Neural cell (in vitro differentiated cells): Measurements from ENCODE around the gene ERLIN1. TPM values are rescaled to one million over a fixed set of nuclear protein-coding genes. Genes with fewer than 3 reads are reported as not detected.

Source experiments
- H2AFZ ChIP-seq: fragments of 200-600, 300-800 bp; sonication (generic), shearing (Covaris generic); 2 replicates; pipeline ENCODE4 v1.6.0; 2014; ENCODE audit warnings: low read depth, mild to moderate bottlenecking, antibody characterized with exemption, low read length, moderate library complexity
- H3F3A ChIP-seq: fragments of 200-600 bp; shearing (Covaris generic); 2 replicates; pipeline ENCODE4 v1.6.1; 2016; ENCODE audit warnings: mild to moderate bottlenecking, moderate library complexity, mixed read lengths, antibody characterized with exemption, low read length; ENCODE audit not compliant: insufficient read depth, poor library complexity, severe bottlenecking
- H3K27ac ChIP-seq: fragments of 200-600, 300-800 bp; sonication (generic), shearing (Covaris generic); 2 replicates; pipeline ENCODE4 v1.5.1; 2014; ENCODE audit warnings: mild to moderate bottlenecking, low read length, moderate library complexity
- H3K27me3 ChIP-seq: fragments of 300-800, 200-600 bp; sonication (generic), shearing (Covaris generic); 2 replicates; pipeline ENCODE4 v1.6.0; 2014; ENCODE audit warnings: mild to moderate bottlenecking, low read depth, low read length, moderate library complexity; ENCODE audit not compliant: insufficient read depth
- H3K36me3 ChIP-seq: fragments of 300-800, 200-600 bp; sonication (generic), shearing (Covaris generic); 2 replicates; pipeline ENCODE4 v1.5.1; 2014; ENCODE audit warnings: mild to moderate bottlenecking, antibody characterized with exemption, low read length, moderate library complexity; ENCODE audit not compliant: insufficient read depth
- H3K4me2 ChIP-seq: fragments of 300-800, 200-600 bp; sonication (generic), shearing (Covaris generic); 2 replicates; pipeline ENCODE4 v1.6.0; 2014; ENCODE audit warnings: mild to moderate bottlenecking, low read length
- H3K4me3 ChIP-seq: fragments of 300-800, 200-600 bp; sonication (generic), shearing (Covaris generic); 2 replicates; pipeline ENCODE4 v1.5.1; 2014; ENCODE audit warnings: mild to moderate bottlenecking, low read length, moderate library complexity
- H3K79me2 ChIP-seq: fragments of 200-600 bp; shearing (Covaris generic); replicated peaks from 2 replicates; pipeline ENCODE4 v1.6.0; 2014; ENCODE audit warnings: mild to moderate bottlenecking, low read length, moderate library complexity; ENCODE audit not compliant: insufficient read depth
- H3K9ac ChIP-seq: fragments of 300-800, 200-600 bp; sonication (generic), shearing (Covaris generic); 2 replicates; pipeline ENCODE4 v1.6.1; 2016; ENCODE audit warnings: mild to moderate bottlenecking, low read length, mixed read lengths
- H3K9me2 ChIP-seq: fragments of 200-600 bp; shearing (Covaris generic); 2 replicates; pipeline ENCODE4 v1.6.1; 2016; ENCODE audit warnings: mild to moderate bottlenecking, low read length, mixed read lengths; ENCODE audit not compliant: insufficient read depth
- H3K9me3 ChIP-seq: fragments of 200-600, 300-800 bp; sonication (generic), shearing (Covaris generic); 2 replicates; pipeline ENCODE4 v1.6.1; 2016; ENCODE audit warnings: mild to moderate bottlenecking, mixed run types, low read length, moderate library complexity, mixed read lengths
- H4K20me1 ChIP-seq: fragments of 200-600 bp; shearing (Covaris generic); 2 replicates; pipeline ENCODE4 v1.6.1; 2016; ENCODE audit warnings: mild to moderate bottlenecking, mixed run types; ENCODE audit not compliant: insufficient read depth
- EP300 ChIP-seq: fragments of 450-650 bp; conservative IDR thresholded peaks from 2 replicates; pipeline ENCODE4 v1.6.1; 2014; ENCODE audit warnings: antibody characterized with exemption, mild to moderate bottlenecking, moderate library complexity; ENCODE audit not compliant: poor library complexity, severe bottlenecking
- EZH2 ChIP-seq: fragments of 200-600, 300-800 bp; shearing (Covaris generic), sonication (generic); IDR thresholded peaks from 2 replicates; pipeline ENCODE4 v1.6.1; 2014; ENCODE audit warnings: antibody characterized with exemption, low read length, borderline replicate concordance, mild to moderate bottlenecking; ENCODE audit not compliant: insufficient read depth, poor library complexity, severe bottlenecking
- MXI1 ChIP-seq: fragments of 450-650 bp; conservative IDR thresholded peaks from 2 replicates; pipeline ENCODE4 v1.6.1; 2014; ENCODE audit warnings: antibody characterized with exemption, mild to moderate bottlenecking; ENCODE audit not compliant: poor library complexity, severe bottlenecking
- POLR2AphosphoS5 ChIP-seq: IDR thresholded peaks from 2 replicates; pipeline ENCODE4 v1.6.1; 2012
- RAD21 ChIP-seq: fragments of 450-650 bp; conservative IDR thresholded peaks from 2 replicates; pipeline ENCODE4 v1.6.1; 2014; ENCODE audit warnings: antibody characterized with exemption, mild to moderate bottlenecking, moderate library complexity
- SMC3 ChIP-seq: fragments of 450-650 bp; conservative IDR thresholded peaks from 2 replicates; pipeline ENCODE4 v1.6.1; 2014; ENCODE audit warnings: antibody characterized with exemption, mild to moderate bottlenecking, moderate library complexity; ENCODE audit not compliant: poor library complexity
- TAF1 ChIP-seq: IDR thresholded peaks from 2 replicates; pipeline ENCODE4 v1.6.1; 2012; ENCODE audit warnings: low read depth
- polyA plus RNA-seq: library from polyadenylated mRNA; depleted of rRNA; stranded (reverse); fragments of >200 nt; gene quantifications from 2 replicates; pipeline ENCODE4 v1.2.3, GENCODE V29; 2014
- TF ChIP-seq, protein P1 (sequence below): fragments of 450-650 bp; IDR thresholded peaks from 2 replicates; pipeline ENCODE4 v1.5.1; 2014; ENCODE audit warnings: antibody characterized with exemption, mild to moderate bottlenecking, moderate library complexity; ENCODE audit not compliant: poor library complexity, severe bottlenecking
- TF ChIP-seq, protein P2 (sequence below): IDR thresholded peaks from 2 replicates; pipeline ENCODE4 v1.6.1; 2012; ENCODE audit warnings: borderline replicate concordance

The ERLIN1 gene
- polyA plus RNA-seq, 1 donor from 2014 or later: 6.5 TPM

DNA sequence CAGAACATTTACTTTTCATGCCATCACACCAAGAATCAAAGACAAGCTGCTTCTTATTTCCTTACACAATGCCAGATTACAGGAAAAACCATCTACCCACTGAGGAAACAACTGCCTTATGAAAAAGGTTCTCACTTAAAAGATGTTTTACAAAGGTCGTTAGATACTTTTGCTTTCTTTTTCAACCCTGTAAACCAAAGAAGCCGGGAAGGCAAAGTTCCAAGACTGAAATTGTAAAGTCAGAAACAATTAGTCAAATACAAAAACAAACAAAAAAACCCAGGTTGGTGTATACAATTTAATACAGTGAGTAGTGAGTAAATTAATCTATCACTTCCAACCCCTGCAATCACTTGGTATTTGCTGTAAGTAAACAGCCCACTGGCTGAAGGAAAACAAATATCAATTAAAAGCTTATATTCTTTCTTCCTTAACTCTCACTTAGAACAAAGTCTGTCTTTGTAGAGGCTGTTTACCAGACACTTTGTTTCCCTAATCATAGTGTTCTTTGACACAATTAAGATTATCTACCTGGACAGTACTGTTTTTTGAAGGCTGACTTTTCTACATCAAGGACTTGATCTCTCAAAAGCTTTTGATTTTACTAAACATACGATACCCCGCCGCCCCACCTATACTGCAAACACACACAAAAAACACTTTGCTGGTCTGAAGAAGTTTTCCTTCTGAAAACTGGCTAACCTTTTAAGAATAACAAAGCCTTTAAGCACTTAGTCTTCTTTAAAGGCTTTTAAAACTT lies 18.1 kb downstream of the ERLIN1 start:
- H3K4me3 ChIP-seq: no peak overlapping the region
- H3K4me2 ChIP-seq: no peak overlapping the region
- H3K9ac ChIP-seq: no peak overlapping the region
- H3K27me3 ChIP-seq: no peaks in the 10 kb centered on the region
- no peaks in the 10 kb centered on the region for H4K20me1 ChIP-seq
- H3F3A ChIP-seq: no peaks in the 10 kb centered on the region
- H3K9me2 ChIP-seq: no peaks in the 10 kb centered on the region
- peaks cover 6% of the 10 kb centered on the region for H3K9me3 ChIP-seq
- peaks cover 4% of the 10 kb centered on the region for H3K36me3 ChIP-seq
- TF ChIP-seq MXI1 (no peak), RAD21 (no peak)
- TF ChIP-seq, protein P1, sequence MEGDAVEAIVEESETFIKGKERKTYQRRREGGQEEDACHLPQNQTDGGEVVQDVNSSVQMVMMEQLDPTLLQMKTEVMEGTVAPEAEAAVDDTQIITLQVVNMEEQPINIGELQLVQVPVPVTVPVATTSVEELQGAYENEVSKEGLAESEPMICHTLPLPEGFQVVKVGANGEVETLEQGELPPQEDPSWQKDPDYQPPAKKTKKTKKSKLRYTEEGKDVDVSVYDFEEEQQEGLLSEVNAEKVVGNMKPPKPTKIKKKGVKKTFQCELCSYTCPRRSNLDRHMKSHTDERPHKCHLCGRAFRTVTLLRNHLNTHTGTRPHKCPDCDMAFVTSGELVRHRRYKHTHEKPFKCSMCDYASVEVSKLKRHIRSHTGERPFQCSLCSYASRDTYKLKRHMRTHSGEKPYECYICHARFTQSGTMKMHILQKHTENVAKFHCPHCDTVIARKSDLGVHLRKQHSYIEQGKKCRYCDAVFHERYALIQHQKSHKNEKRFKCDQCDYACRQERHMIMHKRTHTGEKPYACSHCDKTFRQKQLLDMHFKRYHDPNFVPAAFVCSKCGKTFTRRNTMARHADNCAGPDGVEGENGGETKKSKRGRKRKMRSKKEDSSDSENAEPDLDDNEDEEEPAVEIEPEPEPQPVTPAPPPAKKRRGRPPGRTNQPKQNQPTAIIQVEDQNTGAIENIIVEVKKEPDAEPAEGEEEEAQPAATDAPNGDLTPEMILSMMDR: no peak
- TF ChIP-seq, protein P2, sequence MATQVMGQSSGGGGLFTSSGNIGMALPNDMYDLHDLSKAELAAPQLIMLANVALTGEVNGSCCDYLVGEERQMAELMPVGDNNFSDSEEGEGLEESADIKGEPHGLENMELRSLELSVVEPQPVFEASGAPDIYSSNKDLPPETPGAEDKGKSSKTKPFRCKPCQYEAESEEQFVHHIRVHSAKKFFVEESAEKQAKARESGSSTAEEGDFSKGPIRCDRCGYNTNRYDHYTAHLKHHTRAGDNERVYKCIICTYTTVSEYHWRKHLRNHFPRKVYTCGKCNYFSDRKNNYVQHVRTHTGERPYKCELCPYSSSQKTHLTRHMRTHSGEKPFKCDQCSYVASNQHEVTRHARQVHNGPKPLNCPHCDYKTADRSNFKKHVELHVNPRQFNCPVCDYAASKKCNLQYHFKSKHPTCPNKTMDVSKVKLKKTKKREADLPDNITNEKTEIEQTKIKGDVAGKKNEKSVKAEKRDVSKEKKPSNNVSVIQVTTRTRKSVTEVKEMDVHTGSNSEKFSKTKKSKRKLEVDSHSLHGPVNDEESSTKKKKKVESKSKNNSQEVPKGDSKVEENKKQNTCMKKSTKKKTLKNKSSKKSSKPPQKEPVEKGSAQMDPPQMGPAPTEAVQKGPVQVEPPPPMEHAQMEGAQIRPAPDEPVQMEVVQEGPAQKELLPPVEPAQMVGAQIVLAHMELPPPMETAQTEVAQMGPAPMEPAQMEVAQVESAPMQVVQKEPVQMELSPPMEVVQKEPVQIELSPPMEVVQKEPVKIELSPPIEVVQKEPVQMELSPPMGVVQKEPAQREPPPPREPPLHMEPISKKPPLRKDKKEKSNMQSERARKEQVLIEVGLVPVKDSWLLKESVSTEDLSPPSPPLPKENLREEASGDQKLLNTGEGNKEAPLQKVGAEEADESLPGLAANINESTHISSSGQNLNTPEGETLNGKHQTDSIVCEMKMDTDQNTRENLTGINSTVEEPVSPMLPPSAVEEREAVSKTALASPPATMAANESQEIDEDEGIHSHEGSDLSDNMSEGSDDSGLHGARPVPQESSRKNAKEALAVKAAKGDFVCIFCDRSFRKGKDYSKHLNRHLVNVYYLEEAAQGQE: no peak
- H2AFZ ChIP-seq: no peak overlapping the region
- H3K27ac ChIP-seq: no peak overlapping the region
- no peaks in the 10 kb centered on the region for H3K79me2 ChIP-seq

DNA sequence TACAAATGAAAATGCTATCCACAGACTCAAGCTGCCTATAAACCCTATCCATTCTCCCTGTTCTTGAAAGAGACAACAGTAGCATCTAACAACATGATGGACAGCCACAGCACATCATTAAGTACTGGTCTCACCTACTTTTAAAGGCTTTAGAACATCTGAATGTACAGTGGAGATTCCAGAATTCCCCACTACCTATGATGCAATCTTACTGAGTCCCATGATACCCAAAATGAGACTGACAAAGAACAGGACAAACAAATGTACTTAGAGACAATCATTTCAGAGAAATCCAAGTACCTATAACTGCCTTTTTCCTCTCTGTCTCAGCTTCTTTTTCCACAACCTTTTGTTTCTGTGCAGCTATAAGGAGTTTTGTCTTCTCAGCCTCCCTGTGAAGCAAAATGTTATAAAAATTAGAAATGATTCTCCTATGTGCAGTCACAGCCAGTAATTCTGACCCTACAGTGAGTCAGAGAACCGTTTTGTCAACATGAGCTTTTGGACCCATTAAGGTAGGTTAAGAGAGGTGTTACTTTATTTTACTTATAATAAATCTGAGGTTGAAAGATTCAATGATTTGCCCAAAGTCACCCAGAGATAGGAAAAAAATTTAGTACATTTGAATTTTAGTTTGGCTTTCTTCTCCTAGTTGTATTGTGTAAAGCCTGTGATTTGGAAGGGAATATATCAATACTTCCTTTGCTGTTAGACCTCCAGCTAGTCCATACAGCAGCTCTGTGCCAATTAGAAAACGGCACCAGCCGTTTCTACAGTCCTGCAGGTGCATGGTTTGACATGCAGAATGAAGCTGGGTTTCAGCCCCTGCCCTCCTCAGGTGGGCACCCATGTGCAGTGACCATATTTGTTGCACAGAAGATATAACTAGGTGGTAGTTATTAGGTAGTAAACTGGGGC lies 21.9 kb downstream of the ERLIN1 start:
- Histone ChIP-seq H3K36me3 (no peaks in the 10 kb centered on the region), H4K20me1 (no peaks in the 10 kb centered on the region), H3K4me3 (no peak overlapping the region), H3K79me2 (no peaks in the 10 kb centered on the region), H3K9me3 (no peaks in the 10 kb centered on the region), H3K9ac (no peak overlapping the region), H3K9me2 (no peaks in the 10 kb centered on the region), H3K27me3 (no peaks in the 10 kb centered on the region), H3K4me2 (no peak overlapping the region), H2AFZ (no peak overlapping the region), H3F3A (no peaks in the 10 kb centered on the region), H3K27ac (no peak overlapping the region)
- TF ChIP-seq, protein P2: no peak
- TF ChIP-seq, protein P1: no peak
- no peak for TF ChIP-seq EP300
- TF ChIP-seq EZH2: no peak
- TF ChIP-seq MXI1: no peak
- no peak for TF ChIP-seq POLR2AphosphoS5
- no peak for TF ChIP-seq TAF1
- TF ChIP-seq RAD21: no peak
- no peak for TF ChIP-seq SMC3
